T-cell (primary cell): Measurements from ENCODE around the gene ID2. TPM values are rescaled to one million over a fixed set of nuclear protein-coding genes. Genes with fewer than 3 reads are reported as not detected.

Experiments
- ATAC-seq, 4 experiments: fragments of 200-7000 bp in 3 of 4; fragments of 150-1000 bp in 1 of 4; cut with Tn5 transposase; replicated peaks in 1 of 4; 1 replicate in 3 of 4; 2 replicates in 1 of 4; pipeline ENCODE4 v1.10.0; 2021; ENCODE audit warnings: moderate library complexity in 3 of 4, mild to moderate bottlenecking in 2 of 4, moderate number of reproducible peaks in 1 of 4
- CTCF ChIA-PET, 2 donors: fragments of 300-600 bp; sonication (Branson Sonifier 250); formaldehyde crosslinking; loops; one replicate each; lab custom pipeline; 2022; ENCODE audit warnings: antibody characterized with exemption in 2 of 2; lab: Charles Lee
- POLR2A ChIA-PET, 2 donors: fragments of 300-600 bp; sonication (Branson Sonifier 250); formaldehyde crosslinking; loops; one replicate each; lab custom pipeline; 2022; ENCODE audit warnings: antibody characterized with exemption in 2 of 2; lab: Charles Lee
- DNase-seq, 35 experiments: peaks; one replicate each; pipeline versions ENCODE4 v3.0.0 to v3.0.0-alpha.2; 2013 to 2023
- H3K27ac ChIP-seq: one replicate; pipeline ENCODE4 v1.5.1; 2013; ENCODE audit warnings: low read length
- H3K27me3 ChIP-seq, 2 experiments: replicated peaks in 1 of 2; 1 replicate in 1 of 2; 2 replicates in 1 of 2; pipeline versions ENCODE4 v1.6.1 to v1.7.0; 2013; ENCODE audit warnings: low read length in 1 of 2, mixed read lengths in 1 of 2; ENCODE audit not compliant: control insufficient read depth in 2 of 2, insufficient read depth in 2 of 2; ENCODE audit errors: extremely low read depth in 1 of 2
- H3K36me3 ChIP-seq, 2 donors: 1 replicate in 1 of 2; 2 replicates in 1 of 2; pipeline versions ENCODE4 v1.6.1 to v1.7.0; 2013; ENCODE audit warnings: low read length in 1 of 2; ENCODE audit not compliant: control insufficient read depth in 2 of 2, insufficient read depth in 1 of 2; ENCODE audit errors: extremely low read depth in 1 of 2
- H3K4me1 ChIP-seq, 2 experiments: 1 replicate in 1 of 2; 2 replicates in 1 of 2; pipeline versions ENCODE4 v1.6.1 to v1.7.0; 2013; ENCODE audit warnings: low read length in 2 of 2, mixed read lengths in 1 of 2; ENCODE audit not compliant: insufficient read depth in 2 of 2, control insufficient read depth in 1 of 2; ENCODE audit errors: extremely low read depth in 1 of 2
- H3K4me3 ChIP-seq, 2 donors: 1 replicate in 1 of 2; 2 replicates in 1 of 2; pipeline versions ENCODE4 v1.5.1 to v1.7.0; 2013; ENCODE audit warnings: mild to moderate bottlenecking in 2 of 2, low read length in 1 of 2, moderate library complexity in 1 of 2; ENCODE audit not compliant: control insufficient read depth in 1 of 2; ENCODE audit errors: extremely low read depth in 1 of 2
- H3K9me3 ChIP-seq: 2 replicates; pipeline ENCODE4 v1.7.0; 2013
- H3K27ac Mint-ChIP-seq, 2 donors: one replicate each; pipeline ENCODE4 v1.8.0; 2020 to 2021; ENCODE audit warnings: mild to moderate bottlenecking in 2 of 2, mixed read lengths in 2 of 2
- H3K27me3 Mint-ChIP-seq, 2 donors: one replicate each; pipeline ENCODE4 v1.8.0; 2021 to 2022; ENCODE audit warnings: mixed read lengths in 2 of 2
- H3K36me3 Mint-ChIP-seq: one replicate; pipeline ENCODE4 v1.8.0; 2021; ENCODE audit warnings: mixed read lengths
- H3K4me1 Mint-ChIP-seq, 3 donors: one replicate each; pipeline ENCODE4 v1.8.0; 2020 to 2022; ENCODE audit warnings: mixed read lengths in 3 of 3, mild to moderate bottlenecking in 1 of 3
- H3K4me3 Mint-ChIP-seq, 3 donors: one replicate each; pipeline ENCODE4 v1.8.0; 2020 to 2022; ENCODE audit warnings: mild to moderate bottlenecking in 3 of 3, mixed read lengths in 3 of 3, moderate library complexity in 3 of 3
- H3K9me3 Mint-ChIP-seq, 3 donors: one replicate each; pipeline ENCODE4 v1.8.0; 2020 to 2022; ENCODE audit warnings: mixed read lengths in 3 of 3
- whole genome bisulfite sequencing: methylation state at CpG from one replicate; pipeline ENCODE4 v1.1.5; 2013; ENCODE audit warnings: missing lambda C conversion rate; ENCODE audit not compliant: insufficient coverage; 5-methylcytosine and 5-hydroxymethylcytosine counted together
- total RNA-seq, 35 experiments: library from RNA in 6 of 35; stranded (reverse) in 6 of 35; fragments of 120-200 nt in 1 of 35; gene quantifications; one replicate each; pipeline versions ENCODE4 v1.2.1 to v1.2.4 and lab custom pipeline; 2013 to 2026

Gene ID2
- total RNA-seq, 5 donors from 2014 or later (not counting 1 experiment from before 2014, with no cell fraction given), result 55.5 to 153 (median 71.1) TPM

GRCh38 chr2:8658064-8658862 lies 23.6 kb upstream of the ID2 start:
- H3K27ac ChIP-seq, result no peak overlapping the region
- H3K27ac Mint-ChIP-seq, result no peak overlapping the region
- no peaks in the 10 kb centered on the region for H3K36me3 Mint-ChIP-seq
- WGBS, result 89% methylated on average over 18 of the region's 22 CpGs
- peaks cover 7 to 23% of the 10 kb centered on the region in 2 donors for H3K27me3 Mint-ChIP-seq
- ChIA-PET CTCF (no interaction called here), POLR2A (no interaction called here)
- H3K4me3 Mint-ChIP-seq, result no peak overlapping the region
- peaks cover 0 to 18% of the 10 kb centered on the region in 2 experiments for H3K27me3 ChIP-seq
- H3K36me3 ChIP-seq, result no peaks in the 10 kb centered on the region
- peaks cover 5 to 10% of the 10 kb centered on the region in 2 experiments for H3K4me1 ChIP-seq
- H3K4me3 ChIP-seq, result no peak overlapping the region
- DNase-seq (no peak), ATAC-seq (no peak)
- no peaks in the 10 kb centered on the region for H3K9me3 ChIP-seq
- peaks cover 9 to 16% (median 10%) of the 10 kb centered on the region in 3 donors for H3K4me1 Mint-ChIP-seq
- no peaks in the 10 kb centered on the region for H3K9me3 Mint-ChIP-seq

- H3K27me3 Mint-ChIP-seq, result peaks cover 7 to 20% of the 10 kb centered on the region in 2 donors
- CTCF ChIA-PET, result no interaction called here
- POLR2A ChIA-PET, result no interaction called here
- WGBS, result 87% methylated on average over 9 of the region's 10 CpGs
- H3K4me1 Mint-ChIP-seq, result peaks cover 13 to 20% (median 14%) of the 10 kb centered on the region in 3 donors
- no peaks in the 10 kb centered on the region for H3K9me3 Mint-ChIP-seq
- ATAC-seq (no peak), DNase-seq (no peak)
- H3K9me3 ChIP-seq, result no peaks in the 10 kb centered on the region
- H3K4me1 ChIP-seq, result peaks cover 11 to 18% of the 10 kb centered on the region in 2 experiments
- H3K4me3 ChIP-seq, result no peak overlapping the region
- no peak overlapping the region for H3K4me3 Mint-ChIP-seq
- no peak overlapping the region for H3K27ac Mint-ChIP-seq
- H3K36me3 ChIP-seq, result no peaks in the 10 kb centered on the region
- no peak overlapping the region for H3K27ac ChIP-seq
- peaks cover 0 to 18% of the 10 kb centered on the region in 2 experiments for H3K27me3 ChIP-seq
- no peaks in the 10 kb centered on the region for H3K36me3 Mint-ChIP-seq
These were observed 22.6 kb upstream of the ID2 start for GRCh38 chr2:8659092-8659734.

- no peaks in the 10 kb centered on the region for H3K9me3 Mint-ChIP-seq
- no peak overlapping the region for H3K27ac ChIP-seq
- no peaks in the 10 kb centered on the region for H3K36me3 ChIP-seq
- no peak overlapping the region for H3K4me3 ChIP-seq
- H3K36me3 Mint-ChIP-seq, result no peaks in the 10 kb centered on the region
- H3K4me1 ChIP-seq, result peaks cover 16 to 25% of the 10 kb centered on the region in 2 experiments
- H3K9me3 ChIP-seq, result no peaks in the 10 kb centered on the region
- ATAC-seq (no peak), DNase-seq (no peak)
- POLR2A ChIA-PET, result no interaction called here
- 94% methylated on average over 18 of the region's 18 CpGs for WGBS
- H3K27me3 ChIP-seq, result peaks cover 0 to 18% of the 10 kb centered on the region in 2 experiments
- no peak overlapping the region for H3K27ac Mint-ChIP-seq
- H3K4me3 Mint-ChIP-seq, result no peak overlapping the region
- CTCF ChIA-PET, result no interaction called here
- H3K27me3 Mint-ChIP-seq, result peaks cover 7 to 20% of the 10 kb centered on the region in 2 donors
- H3K4me1 Mint-ChIP-seq, result peaks cover 20 to 27% (median 20%) of the 10 kb centered on the region in 3 donors
These were observed 21.9 kb upstream of the ID2 start for GRCh38 chr2:8659735-8660492.

GRCh38 chr2:8661235-8661634 lies 20.6 kb upstream of the ID2 start:
- H3K27ac ChIP-seq, result no peak overlapping the region
- no peak overlapping the region for H3K4me3 ChIP-seq
- H3K4me1 ChIP-seq, result peaks cover 20 to 33% of the 10 kb centered on the region in 2 experiments
- 88% methylated on average over 5 of the region's 6 CpGs for WGBS
- H3K27me3 ChIP-seq, result peaks cover 0 to 18% of the 10 kb centered on the region in 2 experiments
- Mint-ChIP-seq H3K4me3 (no peak overlapping the region), H3K27ac (no peak overlapping the region), H3K36me3 (no peaks in the 10 kb centered on the region), H3K4me1 (peaks cover 23 to 28% (median 26%) of the 10 kb centered on the region in 3 donors), H3K27me3 (peaks cover 7 to 15% of the 10 kb centered on the region in 2 donors), H3K9me3 (no peaks in the 10 kb centered on the region)
- DNase-seq (no peak), ATAC-seq (no peak)
- ChIA-PET POLR2A (no interaction called here), CTCF (no interaction called here)
- H3K9me3 ChIP-seq, result no peaks in the 10 kb centered on the region
- H3K36me3 ChIP-seq, result no peaks in the 10 kb centered on the region

- H3K36me3 ChIP-seq, result no peaks in the 10 kb centered on the region
- H3K4me3 Mint-ChIP-seq, result no peak overlapping the region
- H3K9me3 ChIP-seq, result no peaks in the 10 kb centered on the region
- ChIA-PET CTCF (no interaction called here), POLR2A (no interaction called here)
- H3K4me1 ChIP-seq, result peaks cover 20 to 33% of the 10 kb centered on the region in 2 experiments
- peaks cover 7 to 15% of the 10 kb centered on the region in 2 donors for H3K27me3 Mint-ChIP-seq
- DNase-seq (no peak), ATAC-seq (no peak)
- peaks cover 0 to 18% of the 10 kb centered on the region in 2 experiments for H3K27me3 ChIP-seq
- H3K27ac ChIP-seq, result no peak overlapping the region
- WGBS, result 96% methylated on average over 4 of the region's 7 CpGs
- H3K9me3 Mint-ChIP-seq, result no peaks in the 10 kb centered on the region
- H3K4me1 Mint-ChIP-seq, result peaks cover 23 to 27% (median 25%) of the 10 kb centered on the region in 3 donors
- H3K36me3 Mint-ChIP-seq, result no peaks in the 10 kb centered on the region
- H3K4me3 ChIP-seq, result no peak overlapping the region
- no peak overlapping the region for H3K27ac Mint-ChIP-seq
These were observed 20.1 kb upstream of the ID2 start for GRCh38 chr2:8661736-8662135.

- Histone ChIP-seq H3K4me3 (no peak overlapping the region), H3K27ac (no peak overlapping the region), H3K36me3 (no peaks in the 10 kb centered on the region), H3K4me1 (peaks cover 17 to 30% of the 10 kb centered on the region in 2 experiments), H3K27me3 (peaks cover 0 to 17% of the 10 kb centered on the region in 2 experiments), H3K9me3 (no peaks in the 10 kb centered on the region)
- 60% methylated on average over 1 of the region's 10 CpGs for WGBS
- Mint-ChIP-seq H3K4me1 (peaks cover 19 to 21% (median 21%) of the 10 kb centered on the region in 3 donors), H3K36me3 (no peaks in the 10 kb centered on the region), H3K9me3 (no peaks in the 10 kb centered on the region), H3K27ac (no peak overlapping the region), H3K4me3 (no peak overlapping the region), H3K27me3 (peaks cover 5 to 11% of the 10 kb centered on the region in 2 donors)
- ChIA-PET CTCF (no interaction called here), POLR2A (no interaction called here)
- ATAC-seq (no peak), DNase-seq (no peak)
These were observed 19.5 kb upstream of the ID2 start for GRCh38 chr2:8662239-8662879.
